Thyroid gland (tissue), 4 donors: ENCODE results near the gene RIC3. TPM values are rescaled to one million over a fixed set of nuclear protein-coding genes. Genes with fewer than 3 reads are reported as not detected.
"Not testable (repeated sequence)": the region's sequence is repeated elsewhere in the genome, so short reads cannot be mapped to it uniquely, and the experiment has no call there.

ENCODE experiments used
- DNase-seq, 2 donors: peaks; one replicate each; pipeline ENCODE4 v3.0.0-alpha.2; 2019
- H3K27ac ChIP-seq, 3 donors: fragments of 200-600 bp; sonication (generic); 1 replicate in 2 of 3; 2 replicates in 1 of 3; pipeline ENCODE4 v1.5.1; 2016 to 2019; ENCODE audit warnings: mild to moderate bottlenecking in 1 of 3, moderate library complexity in 1 of 3
- H3K27me3 ChIP-seq: fragments of 200-600 bp; sonication (generic); one replicate; pipeline ENCODE4 v1.5.1; 2019
- H3K36me3 ChIP-seq, 2 donors: fragments of 200-600 bp; sonication (generic); one replicate each; pipeline ENCODE4 v1.5.1; 2016 to 2019
- H3K4me1 ChIP-seq, 2 donors: fragments of 200-600 bp; sonication (generic); one replicate each; pipeline ENCODE4 v1.5.1; 2017 to 2019
- H3K4me3 ChIP-seq, 3 donors: fragments of 200-600 bp; sonication (generic); replicated peaks in 1 of 3; 1 replicate in 2 of 3; 2 replicates in 1 of 3; pipeline ENCODE4 v1.5.1; 2016; ENCODE audit warnings: mild to moderate bottlenecking in 1 of 3
- H3K9me3 ChIP-seq: fragments of 200-600 bp; sonication (generic); one replicate; pipeline ENCODE4 v1.5.1; 2017
- CTCF ChIP-seq, 6 experiments: fragments of 200-600 bp in 3 of 6; fragments of 450-650 bp in 3 of 6; sonication (generic) in 3 of 6; IDR thresholded peaks; one replicate each; pipeline ENCODE4 v1.5.1; 2016 to 2019; ENCODE audit warnings: antibody characterized with exemption in 6 of 6, mild to moderate bottlenecking in 2 of 6, inconsistent platforms in 1 of 6, moderate library complexity in 1 of 6
- POLR2A ChIP-seq, 2 donors: fragments of 450-650 bp; IDR thresholded peaks; one replicate each; pipeline ENCODE4 v1.6.1; 2017; ENCODE audit warnings: antibody characterized with exemption in 2 of 2, mild to moderate bottlenecking in 2 of 2, moderate library complexity in 1 of 2
- WGBS, 2 donors: methylation state at CpG; one replicate each; pipeline ENCODE4 v1.1.5; 2017; 5-methylcytosine and 5-hydroxymethylcytosine counted together
- intact Hi-C: fragments of 100-400 bp; cut with DNase I; formaldehyde crosslinking; loops from one replicate; pipeline ENCODE4 v1.15.1; 2023
- total RNA-seq, 4 donors: library from RNA; depleted of rRNA; stranded (reverse); fragments of >200 nt; gene quantifications; one replicate each; pipeline ENCODE4 v1.2.3, GENCODE V29; 2016

The RIC3 gene
- total RNA-seq, 4 donors from 2014 or later: 38.2 to 96.9 (median 46.9) TPM

- Histone ChIP-seq H3K4me1 (peaks cover 8 to 9% of the 10 kb centered on the region in 2 donors), H3K27me3 (no peaks in the 10 kb centered on the region), H3K36me3 (no peaks in the 10 kb centered on the region), H3K9me3 (no peaks in the 10 kb centered on the region), H3K27ac (no peak overlapping the region), H3K4me3 (no peak overlapping the region)
- no peak for DNase-seq
- no peak for TF ChIP-seq CTCF (IDR thresholded peaks at IDR 0.05)
- TF ChIP-seq POLR2A (IDR thresholded peaks at IDR 0.05): no peak
- 47 to 57% methylated on average over 4 of the region's 4 CpGs for WGBS, 2 donors
- intact Hi-C loops: no loop called here
Measured at GRCh38 chr11:8167796-8168195, 1.0 kb downstream of the RIC3 start.

- Histone ChIP-seq H3K4me1 (peaks cover 16 to 18% of the 10 kb centered on the region in 2 donors), H3K9me3 (no peaks in the 10 kb centered on the region), H3K27ac (no peak overlapping the region), H3K27me3 (no peaks in the 10 kb centered on the region), H3K4me3 (no peak overlapping the region), H3K36me3 (no peaks in the 10 kb centered on the region)
- no peak for TF ChIP-seq POLR2A (IDR thresholded peaks at IDR 0.05)
- TF ChIP-seq CTCF (IDR thresholded peaks at IDR 0.05): no peak
- DNase-seq: no peak
- intact Hi-C loops: no loop called here
Measured at GRCh38 chr11:8164746-8165145, 4.1 kb downstream of the RIC3 start.

DNA sequence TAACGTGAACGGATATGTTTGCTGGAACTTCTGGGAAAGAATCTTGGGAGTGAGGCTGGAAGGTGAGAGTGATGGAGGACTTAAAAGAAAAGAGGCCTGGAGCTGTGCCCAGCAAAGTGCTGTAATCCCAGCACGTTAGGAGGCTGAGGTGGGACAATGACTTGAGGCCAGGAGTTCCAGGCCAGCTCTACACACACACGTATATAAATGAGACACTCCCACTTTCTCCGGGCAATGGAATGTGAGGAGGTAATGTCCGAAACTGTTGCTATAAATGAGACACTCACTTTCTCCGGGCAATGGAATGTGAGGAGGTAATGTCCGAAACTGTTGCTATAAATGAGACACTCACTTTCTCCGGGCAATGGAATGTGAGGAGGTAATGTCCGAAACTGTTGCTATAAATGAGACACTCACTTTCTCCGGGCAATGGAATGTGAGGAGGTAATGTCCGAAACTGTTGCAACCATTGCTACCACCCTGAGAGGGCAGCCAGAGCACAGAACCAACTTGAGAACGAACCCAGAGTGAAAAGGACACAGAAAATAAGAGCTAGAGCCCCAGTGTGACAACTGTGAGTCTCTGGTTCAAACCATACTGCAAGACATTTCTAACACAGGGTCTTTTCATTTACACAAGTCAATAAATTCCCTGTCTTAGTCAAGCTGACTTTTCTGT lies 7.1 kb downstream of the RIC3 start:
- intact Hi-C loops, H3K4me3 ChIP-seq, DNase-seq, H3K27me3 ChIP-seq, H3K9me3 ChIP-seq, H3K27ac ChIP-seq, H3K36me3 ChIP-seq: not testable (repeated sequence)
- peaks cover 8 to 14% of the 10 kb centered on the region in 2 donors for H3K4me1 ChIP-seq
- 80 to 83% methylated on average over 11 to 13 of the region's 13 CpGs for WGBS, 2 donors

GRCh38 chr11:8156877-8157276 lies 11.9 kb downstream of the RIC3 start:
- WGBS, 2 donors: 88 to 92% methylated on average over 3 of the region's 3 CpGs
- H3K9me3 ChIP-seq: no peaks in the 10 kb centered on the region
- peaks cover 8 to 14% of the 10 kb centered on the region in 2 donors for H3K4me1 ChIP-seq
- intact Hi-C loops: no loop called here
- H3K36me3 ChIP-seq: no peaks in the 10 kb centered on the region
- H3K27me3 ChIP-seq: no peaks in the 10 kb centered on the region
- no peak overlapping the region for H3K27ac ChIP-seq
- DNase-seq: no peak
- no peak overlapping the region for H3K4me3 ChIP-seq
- TF ChIP-seq CTCF (IDR thresholded peaks at IDR 0.05) (no peak), POLR2A (IDR thresholded peaks at IDR 0.05) (no peak)

DNA sequence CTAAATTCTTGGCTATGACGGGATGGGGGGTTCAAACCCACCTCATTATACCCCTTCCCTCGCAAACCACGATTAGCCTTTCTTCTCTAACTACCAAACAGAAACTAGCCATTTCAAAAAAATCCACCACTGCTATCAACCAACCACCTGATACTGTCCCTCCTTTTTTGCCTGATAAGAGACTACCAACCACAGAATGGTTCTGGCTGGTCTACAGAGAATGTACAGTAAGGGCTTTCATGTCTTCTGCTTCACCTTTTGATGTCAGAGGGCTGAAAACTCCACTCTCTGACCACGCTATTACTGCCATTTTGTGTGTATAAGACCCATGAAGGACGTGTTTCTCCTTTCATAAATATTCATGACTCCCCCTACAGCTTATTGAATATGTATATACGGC lies 19.1 kb downstream of the RIC3 start:
- no peaks in the 10 kb centered on the region for H3K9me3 ChIP-seq
- no peaks in the 10 kb centered on the region for H3K27me3 ChIP-seq
- no peak for DNase-seq
- H3K27ac ChIP-seq: no peak overlapping the region
- H3K4me3 ChIP-seq: no peak overlapping the region
- H3K36me3 ChIP-seq: no peaks in the 10 kb centered on the region
- WGBS, 2 donors: 91 to 92% methylated on average over 6 of the region's 6 CpGs
- intact Hi-C loops: no loop called here
- H3K4me1 ChIP-seq: no peaks in the 10 kb centered on the region
- TF ChIP-seq POLR2A (IDR thresholded peaks at IDR 0.05): no peak
- no peak for TF ChIP-seq CTCF (IDR thresholded peaks at IDR 0.05)
